Loucy (cell line): Measurements from ENCODE around the gene EIPR1.

Experiments
- EZH2phosphoT487 ChIP-seq: fragments of 200-600 bp; IDR thresholded peaks from 2 replicates; pipeline ENCODE4 v1.6.1; 2018; ENCODE audit warnings: antibody characterized with exemption, mild to moderate bottlenecking, moderate library complexity, borderline replicate concordance
- TF ChIP-seq, protein P1 (sequence below): fragments of 200-600 bp; sonication (generic); conservative IDR thresholded peaks from 2 replicates; pipeline ENCODE4 v1.5.1; 2014; ENCODE audit warnings: mild to moderate bottlenecking, antibody characterized with exemption, low read length

DNA sequence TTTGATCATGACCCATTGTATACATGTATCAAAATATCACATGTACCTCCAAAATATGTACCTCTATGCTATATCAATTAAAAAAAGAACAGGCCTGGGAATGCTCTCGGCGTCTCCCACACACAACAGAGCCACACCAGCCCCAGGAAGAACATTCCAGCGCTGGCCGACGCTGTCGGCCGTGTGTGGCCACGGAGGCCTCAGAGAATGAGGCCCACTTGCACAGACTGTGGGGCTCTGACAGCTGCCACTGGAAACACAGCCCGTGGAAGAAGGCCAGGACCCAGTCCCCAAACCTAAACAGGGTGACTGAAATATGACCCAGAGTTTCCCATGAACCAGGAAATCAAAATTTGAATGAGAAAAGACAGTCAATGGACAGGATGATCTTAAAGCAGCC is 69.7 kb downstream of the EIPR1 start:
- TF ChIP-seq, protein P1, sequence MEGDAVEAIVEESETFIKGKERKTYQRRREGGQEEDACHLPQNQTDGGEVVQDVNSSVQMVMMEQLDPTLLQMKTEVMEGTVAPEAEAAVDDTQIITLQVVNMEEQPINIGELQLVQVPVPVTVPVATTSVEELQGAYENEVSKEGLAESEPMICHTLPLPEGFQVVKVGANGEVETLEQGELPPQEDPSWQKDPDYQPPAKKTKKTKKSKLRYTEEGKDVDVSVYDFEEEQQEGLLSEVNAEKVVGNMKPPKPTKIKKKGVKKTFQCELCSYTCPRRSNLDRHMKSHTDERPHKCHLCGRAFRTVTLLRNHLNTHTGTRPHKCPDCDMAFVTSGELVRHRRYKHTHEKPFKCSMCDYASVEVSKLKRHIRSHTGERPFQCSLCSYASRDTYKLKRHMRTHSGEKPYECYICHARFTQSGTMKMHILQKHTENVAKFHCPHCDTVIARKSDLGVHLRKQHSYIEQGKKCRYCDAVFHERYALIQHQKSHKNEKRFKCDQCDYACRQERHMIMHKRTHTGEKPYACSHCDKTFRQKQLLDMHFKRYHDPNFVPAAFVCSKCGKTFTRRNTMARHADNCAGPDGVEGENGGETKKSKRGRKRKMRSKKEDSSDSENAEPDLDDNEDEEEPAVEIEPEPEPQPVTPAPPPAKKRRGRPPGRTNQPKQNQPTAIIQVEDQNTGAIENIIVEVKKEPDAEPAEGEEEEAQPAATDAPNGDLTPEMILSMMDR: no peak
- no peak for TF ChIP-seq EZH2phosphoT487
